Gastroesophageal sphincter (tissue), 3 donors: ENCODE results near the gene NRF1.

Source experiments
- EP300 ChIP-seq: sonication (generic); formaldehyde crosslinking; IDR thresholded peaks from one replicate; pipeline ENCODE4 v1.6.1; 2017; ENCODE audit warnings: antibody characterized with exemption, mild to moderate bottlenecking
- POLR2A ChIP-seq, 2 donors: fragments of 450-650 bp; IDR thresholded peaks; one replicate each; pipeline ENCODE4 v1.6.1; 2017; ENCODE audit warnings: antibody characterized with exemption in 2 of 2, mild to moderate bottlenecking in 2 of 2, moderate library complexity in 1 of 2
- POLR2AphosphoS5 ChIP-seq: sonication (generic); formaldehyde crosslinking; IDR thresholded peaks from one replicate; pipeline ENCODE4 v1.6.1; 2017; ENCODE audit warnings: antibody characterized with exemption
- TF ChIP-seq, protein P1 (sequence below), 4 experiments: fragments of 200-600 bp in 2 of 4; fragments of 450-650 bp in 2 of 4; sonication (generic) in 1 of 4; IDR thresholded peaks; one replicate each; pipeline ENCODE4 v1.5.1; 2017 to 2019; ENCODE audit warnings: antibody characterized with exemption in 4 of 4, mild to moderate bottlenecking in 2 of 4, moderate library complexity in 2 of 4

DNA sequence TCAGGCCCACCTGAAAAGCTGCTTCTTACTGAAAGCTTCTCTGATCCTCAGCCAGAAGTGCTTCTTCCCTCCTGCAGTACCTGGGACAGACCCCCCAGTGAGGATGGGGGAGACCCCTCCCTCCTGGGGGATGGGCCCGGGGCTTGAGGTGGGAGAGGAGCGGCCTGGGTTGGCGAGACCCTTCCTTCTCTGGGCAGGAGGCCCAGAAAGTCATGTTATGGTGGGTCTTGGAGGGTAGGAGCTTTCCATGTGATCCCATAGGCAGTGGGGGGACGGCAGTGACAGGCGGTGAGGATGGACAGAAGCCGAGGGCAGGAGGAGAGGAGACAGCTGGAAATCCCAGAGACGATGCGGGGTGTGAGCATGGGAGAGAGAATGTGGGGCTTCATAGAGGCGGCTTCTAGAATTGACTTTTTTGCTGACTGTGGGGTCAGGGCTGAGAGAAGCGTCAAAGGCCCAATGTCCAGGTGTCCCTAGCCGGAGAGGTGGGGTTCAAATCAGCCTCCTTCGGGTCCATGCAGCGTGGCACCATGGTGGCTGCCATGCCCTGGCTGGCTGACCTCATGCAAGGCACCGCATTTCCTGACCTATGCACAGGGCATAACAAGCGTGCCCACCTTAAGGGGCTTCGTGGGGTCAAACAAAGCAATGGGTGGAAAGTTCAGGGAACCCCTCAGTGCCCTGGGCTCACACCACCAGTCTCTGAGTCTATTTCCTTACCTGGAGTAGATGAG lies 187.3 kb downstream of the NRF1 start:
- no peak for TF ChIP-seq POLR2A (IDR thresholded peaks at IDR 0.05)
- TF ChIP-seq, protein P1, sequence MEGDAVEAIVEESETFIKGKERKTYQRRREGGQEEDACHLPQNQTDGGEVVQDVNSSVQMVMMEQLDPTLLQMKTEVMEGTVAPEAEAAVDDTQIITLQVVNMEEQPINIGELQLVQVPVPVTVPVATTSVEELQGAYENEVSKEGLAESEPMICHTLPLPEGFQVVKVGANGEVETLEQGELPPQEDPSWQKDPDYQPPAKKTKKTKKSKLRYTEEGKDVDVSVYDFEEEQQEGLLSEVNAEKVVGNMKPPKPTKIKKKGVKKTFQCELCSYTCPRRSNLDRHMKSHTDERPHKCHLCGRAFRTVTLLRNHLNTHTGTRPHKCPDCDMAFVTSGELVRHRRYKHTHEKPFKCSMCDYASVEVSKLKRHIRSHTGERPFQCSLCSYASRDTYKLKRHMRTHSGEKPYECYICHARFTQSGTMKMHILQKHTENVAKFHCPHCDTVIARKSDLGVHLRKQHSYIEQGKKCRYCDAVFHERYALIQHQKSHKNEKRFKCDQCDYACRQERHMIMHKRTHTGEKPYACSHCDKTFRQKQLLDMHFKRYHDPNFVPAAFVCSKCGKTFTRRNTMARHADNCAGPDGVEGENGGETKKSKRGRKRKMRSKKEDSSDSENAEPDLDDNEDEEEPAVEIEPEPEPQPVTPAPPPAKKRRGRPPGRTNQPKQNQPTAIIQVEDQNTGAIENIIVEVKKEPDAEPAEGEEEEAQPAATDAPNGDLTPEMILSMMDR (IDR thresholded peaks at IDR 0.05): no peak
- TF ChIP-seq POLR2AphosphoS5: no peak
- no peak for TF ChIP-seq EP300
